Left renal cortex interstitium (tissue), 4 donors: ENCODE data around the gene TMEM218. TPM values are rescaled to one million over a fixed set of nuclear protein-coding genes. Genes with fewer than 3 reads are reported as not detected.
"Not testable (repeated sequence)": the region's sequence is repeated elsewhere in the genome, so short reads cannot be mapped to it uniquely, and the experiment has no call there.

ENCODE experiments used
- DNase-seq, 4 donors: peaks; one replicate each; pipeline ENCODE4 v3.0.0-alpha.2; 2013; ENCODE audit warnings: low read depth in 4 of 4, low spot score in 2 of 4, missing footprints in 1 of 4
- polyA plus RNA-seq, 4 donors: library from polyadenylated mRNA; unstranded; fragments of 120-200 nt; gene quantifications; one replicate each; pipeline ENCODE4 v1.2.1, GENCODE V29; 2013; ENCODE audit not compliant: insufficient read length in 4 of 4

Gene TMEM218
- polyA plus RNA-seq, 4 donors = 46.7 to 52.5 (median 50.5) TPM

GRCh38 chr11:125091247-125091876, 20.1 kb downstream of the TMEM218 start:
- DNase-seq = peak; percentile 46 to 65 (median 60)

DNA sequence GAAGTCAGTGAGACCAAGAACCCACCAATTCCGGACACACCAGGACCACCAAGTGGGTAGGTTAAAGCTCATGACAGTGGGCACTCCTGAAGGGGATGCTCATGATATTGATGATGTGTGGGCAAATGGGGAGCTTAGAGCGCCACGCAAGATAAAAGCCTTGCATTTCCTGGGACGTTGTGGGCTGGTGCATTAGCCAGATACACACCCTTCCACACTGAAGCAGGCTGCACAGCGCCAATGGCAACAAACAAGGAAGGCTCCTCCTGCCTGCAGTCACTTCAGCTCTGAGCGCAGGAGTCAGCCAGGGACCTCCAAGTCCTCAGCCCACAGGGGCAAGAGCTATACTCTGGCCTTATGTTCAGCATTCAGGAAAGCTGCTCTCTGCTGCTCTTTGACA, 20.6 kb downstream of the TMEM218 start:
- no peak for DNase-seq

- not testable (repeated sequence) for DNase-seq
These were observed 21.3 kb downstream of the TMEM218 start for GRCh38 chr11:125090151-125090550.

DNA sequence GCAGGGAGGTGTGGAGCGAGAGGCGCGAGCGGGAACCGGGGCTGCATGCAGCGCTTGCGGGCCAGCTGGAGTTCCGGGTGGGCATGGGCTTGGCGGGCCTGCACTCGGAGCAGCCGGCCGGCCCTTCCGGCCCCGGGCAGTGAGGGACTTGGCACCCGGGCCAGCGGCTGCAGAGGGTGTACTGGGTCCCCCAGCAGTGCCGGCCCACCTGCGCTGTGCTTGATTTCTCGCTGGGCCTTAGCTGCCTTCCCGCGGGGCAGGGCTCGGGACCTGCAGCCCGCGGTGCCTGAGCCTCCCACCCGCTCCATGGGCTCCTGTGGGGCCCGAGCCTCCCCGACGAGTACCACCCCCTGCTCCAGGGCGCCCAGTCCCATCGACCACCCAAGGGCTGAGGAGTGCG, 21.9 kb downstream of the TMEM218 start:
- DNase-seq = not testable (repeated sequence)

DNA sequence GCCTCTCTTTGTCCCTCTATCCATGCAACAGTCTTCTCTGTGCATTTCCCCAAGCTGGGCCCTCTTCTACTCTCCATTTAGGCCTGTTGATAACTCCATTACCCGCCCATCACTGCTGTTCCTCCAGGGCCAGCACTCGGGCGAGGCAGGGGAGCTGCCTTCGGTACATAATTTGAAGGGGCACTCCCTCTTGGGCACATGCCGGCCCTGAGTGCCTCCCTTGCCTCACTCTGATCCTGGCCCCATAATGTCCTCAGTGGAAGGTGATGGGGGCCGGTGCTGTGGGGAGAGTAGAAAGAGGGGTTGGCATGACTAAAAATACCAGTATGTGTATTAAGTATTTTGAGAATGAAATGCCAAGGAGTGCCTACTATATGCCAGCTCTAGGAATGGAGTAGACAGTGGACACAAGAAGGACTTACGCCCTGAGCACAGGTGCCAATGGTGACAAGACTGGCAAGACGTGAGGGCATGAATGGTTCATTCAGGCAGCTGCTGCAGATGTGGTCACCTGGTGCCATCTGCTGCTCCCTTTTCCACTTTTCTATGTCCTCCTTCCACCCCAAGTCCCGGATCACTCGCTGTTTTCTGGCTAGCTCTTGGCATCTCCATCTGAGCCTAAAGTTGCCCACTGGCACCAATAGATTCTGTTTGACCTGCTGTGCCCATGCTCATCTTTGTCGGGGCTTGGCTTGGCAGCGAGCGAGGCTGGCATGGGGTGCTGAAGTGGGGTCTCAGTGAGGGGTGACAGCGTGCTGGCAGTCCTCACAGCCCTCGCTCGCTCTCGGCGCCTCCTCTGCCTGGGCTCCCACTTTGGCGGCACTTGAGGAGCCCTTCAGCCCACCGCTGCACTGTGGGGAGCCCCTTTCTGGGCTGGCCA, 22.6 kb downstream of the TMEM218 start:
- no peak for DNase-seq

DNA sequence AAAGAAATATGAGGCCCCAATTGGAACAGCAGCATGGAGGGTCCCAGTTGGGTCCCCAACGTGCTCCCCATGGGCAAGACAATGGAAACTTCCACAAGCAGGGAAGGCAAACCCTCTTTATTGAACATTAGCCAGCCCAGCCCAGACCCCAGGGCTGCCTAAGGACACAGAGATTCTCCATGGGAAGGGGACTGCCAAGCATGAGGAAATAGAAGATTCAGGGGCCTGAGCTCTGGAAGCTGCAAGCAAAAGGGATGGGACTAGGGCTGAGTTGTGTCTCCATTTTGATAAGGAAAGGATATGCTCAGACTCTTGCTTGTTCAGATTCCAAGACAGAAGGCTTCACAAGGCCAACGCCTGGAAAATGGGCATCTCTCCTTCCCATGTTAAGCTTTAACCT, 23.3 kb downstream of the TMEM218 start:
- no peak for DNase-seq

GRCh38 chr11:125086633-125087296, 24.7 kb downstream of the TMEM218 start:
- no peak for DNase-seq

DNA sequence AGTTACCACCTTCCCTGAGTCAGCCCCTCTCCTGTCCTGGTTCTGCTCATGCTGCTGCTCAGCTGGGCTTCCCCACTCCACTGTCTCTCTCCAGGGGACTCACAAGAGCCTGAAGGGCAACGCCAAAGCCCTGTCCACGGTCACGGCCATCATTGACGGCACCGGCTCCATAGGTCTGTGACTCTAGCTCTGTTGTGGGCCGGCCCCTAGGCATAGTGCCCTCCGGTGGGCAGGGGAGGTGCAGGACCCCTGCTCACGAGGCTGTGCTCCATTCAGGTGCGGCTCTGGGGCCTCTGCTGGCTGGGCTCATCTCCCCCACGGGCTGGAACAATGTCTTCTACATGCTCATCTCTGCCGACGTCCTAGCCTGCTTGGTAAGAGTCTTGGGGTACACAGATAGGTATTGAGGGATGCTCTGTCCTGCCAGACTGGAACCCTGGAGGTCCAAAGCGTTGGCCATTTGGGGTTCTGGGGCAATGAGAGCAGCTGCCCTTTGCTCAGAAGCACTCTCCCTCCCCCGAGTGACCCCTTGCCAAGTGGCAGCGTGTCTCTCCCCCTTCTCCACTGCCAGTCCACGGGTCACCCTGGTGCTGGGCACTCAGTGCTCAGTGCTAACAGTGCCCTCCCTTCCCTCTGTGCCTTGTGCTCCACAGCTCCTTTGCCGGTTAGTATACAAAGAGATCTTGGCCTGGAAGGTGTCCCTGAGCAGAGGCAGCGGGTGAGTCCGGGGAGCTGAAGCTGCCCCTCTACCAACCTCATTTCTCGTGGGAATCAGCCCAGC, 25.9 kb downstream of the TMEM218 start:
- no peak for DNase-seq

- no peak for DNase-seq
These were observed 26.6 kb downstream of the TMEM218 start for GRCh38 chr11:125084761-125085231.

GRCh38 chr11:125084057-125084416, 27.4 kb downstream of the TMEM218 start:
- no peak for DNase-seq

DNA sequence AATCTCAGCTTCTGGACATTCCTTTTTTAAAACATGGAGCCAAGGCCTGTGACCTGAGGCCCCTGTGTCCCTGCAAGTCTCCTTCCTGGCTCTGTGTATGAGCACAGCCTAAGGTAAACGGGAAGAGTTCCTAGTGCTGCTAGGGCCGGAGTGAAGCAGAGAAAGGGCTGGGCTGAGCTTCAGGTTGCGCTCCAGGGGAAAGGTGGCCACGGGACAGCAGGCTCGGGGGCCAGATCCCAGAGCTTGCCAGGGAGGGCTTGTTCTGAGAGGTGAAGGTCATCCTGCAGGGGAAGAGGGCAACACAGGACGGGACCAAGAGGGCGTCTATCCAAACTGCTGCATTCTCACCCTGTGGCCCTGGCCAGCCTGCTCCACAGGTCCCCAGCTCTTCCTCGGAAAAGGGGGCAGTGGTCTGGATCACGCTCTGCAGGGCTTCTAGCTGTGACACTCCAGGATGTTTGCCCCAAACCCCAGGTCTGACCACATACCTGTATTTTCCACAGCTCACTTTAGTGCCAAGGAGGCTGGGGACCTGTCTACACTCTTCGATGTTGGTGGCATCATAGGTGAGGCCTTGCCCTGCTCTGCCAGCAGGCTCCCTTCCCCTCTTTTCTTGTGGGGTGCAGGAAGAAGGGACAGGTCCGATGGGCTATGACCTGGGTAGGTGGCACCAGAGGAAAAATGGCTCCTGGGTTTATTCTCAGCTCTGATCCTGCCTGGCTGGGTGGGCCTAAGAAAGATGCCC, 27.9 kb downstream of the TMEM218 start:
- no peak for DNase-seq

DNA sequence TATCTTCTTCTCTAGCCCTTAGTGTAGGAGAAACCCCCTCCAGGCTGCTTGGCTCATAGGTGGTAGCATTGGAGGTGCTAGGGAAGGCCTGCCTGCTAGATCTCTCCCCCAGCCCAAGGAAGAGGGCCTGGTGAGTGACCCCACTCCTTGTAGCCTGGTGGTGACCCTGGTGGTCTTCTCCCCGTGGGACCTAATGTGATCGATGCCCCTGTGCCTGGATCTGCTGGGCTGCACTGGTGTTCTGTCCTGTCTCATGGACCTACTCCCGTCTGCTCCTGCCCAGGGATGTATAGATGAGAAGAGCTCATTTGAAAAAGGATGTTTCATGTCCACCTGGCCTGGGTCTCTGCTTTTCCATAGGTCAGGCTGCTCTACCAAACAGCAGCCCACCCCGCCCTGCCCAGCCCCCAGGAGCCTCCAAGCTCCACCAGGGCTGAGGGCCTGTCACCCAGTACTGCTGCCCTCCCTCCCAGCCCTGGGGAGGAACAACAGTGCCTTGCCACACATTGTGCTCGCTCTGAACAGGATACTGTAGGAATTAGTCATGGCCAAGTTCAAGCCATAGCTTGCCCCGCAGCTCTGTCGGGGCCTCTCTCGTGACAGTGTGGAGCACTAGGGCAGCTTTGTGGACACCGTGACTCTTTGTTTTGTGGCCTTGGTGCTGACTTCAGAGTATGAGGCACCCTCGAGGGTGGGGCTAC, 28.7 kb downstream of the TMEM218 start:
- DNase-seq = no peak

DNA sequence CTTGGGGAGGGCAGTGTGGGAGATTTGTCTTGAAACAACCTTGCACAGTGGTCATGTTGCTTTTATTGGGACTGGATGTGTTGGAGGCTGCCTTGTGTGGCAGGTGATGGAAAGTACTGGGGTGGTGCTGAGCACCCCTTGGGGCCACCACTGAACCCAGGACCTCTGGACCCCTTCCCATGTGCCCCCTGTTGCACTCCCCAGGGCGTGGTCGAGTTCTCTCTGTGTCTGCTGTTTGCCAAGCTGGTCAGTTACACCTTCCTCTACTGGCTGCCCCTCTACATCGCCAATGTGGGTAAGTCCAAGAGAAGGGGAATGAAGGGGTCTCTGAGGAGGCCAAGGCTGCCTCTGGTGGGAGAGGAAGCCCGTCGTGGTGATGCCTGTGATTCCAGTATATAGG, 29.4 kb downstream of the TMEM218 start:
- no peak for DNase-seq

- no peak for DNase-seq
These were observed 30.2 kb downstream of the TMEM218 start for GRCh38 chr11:125081098-125081798.

DNA sequence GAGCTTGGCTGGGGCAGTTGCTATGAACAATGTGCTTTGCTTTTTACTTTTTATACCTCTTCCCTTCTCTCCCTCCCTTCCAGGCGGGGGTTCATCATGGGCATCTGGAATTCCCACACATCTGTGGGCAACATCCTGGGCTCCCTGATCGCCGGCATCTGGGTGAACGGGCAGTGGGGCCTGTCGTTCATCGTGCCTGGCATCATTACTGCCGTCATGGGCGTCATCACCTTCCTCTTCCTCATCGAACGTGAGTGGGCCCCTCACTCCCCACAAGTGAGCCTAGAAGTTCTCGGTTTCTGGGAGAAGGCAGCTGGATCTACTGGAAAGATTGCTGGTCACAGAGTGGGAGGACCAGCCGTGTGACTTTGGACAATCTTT, 30.9 kb downstream of the TMEM218 start:
- DNase-seq = no peak

DNA sequence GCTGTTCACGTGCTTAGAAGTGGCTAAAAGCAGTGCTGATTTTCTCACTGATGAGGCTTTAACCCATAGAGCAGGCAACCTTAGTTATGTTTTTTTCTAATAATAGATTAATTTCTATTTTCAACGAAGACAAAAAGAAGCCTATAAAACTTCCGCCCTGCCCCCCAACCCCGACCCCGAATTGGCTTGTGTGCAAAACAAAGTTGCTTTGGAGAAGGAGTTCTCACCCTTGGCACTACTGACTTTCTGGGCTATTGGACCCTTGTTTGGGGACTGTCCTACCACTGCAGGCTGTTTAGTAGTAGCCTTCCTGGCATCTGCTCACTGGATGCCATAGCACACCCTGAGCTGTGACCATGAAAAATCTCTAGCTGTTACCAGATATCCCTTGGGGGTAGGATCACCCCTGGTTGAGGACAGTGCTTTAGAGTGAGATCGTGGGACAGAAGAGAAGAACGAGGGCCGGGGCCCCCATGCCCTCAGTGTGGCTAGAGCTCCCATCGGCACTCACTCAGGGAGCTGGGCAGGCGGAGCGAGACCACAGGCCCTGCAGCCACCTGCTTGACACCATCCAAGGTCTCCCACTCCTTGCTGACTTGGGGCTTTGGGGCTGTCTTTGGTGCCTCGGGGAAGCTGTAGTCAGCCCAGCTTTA, 31.4 kb downstream of the TMEM218 start:
- no peak for DNase-seq

DNA sequence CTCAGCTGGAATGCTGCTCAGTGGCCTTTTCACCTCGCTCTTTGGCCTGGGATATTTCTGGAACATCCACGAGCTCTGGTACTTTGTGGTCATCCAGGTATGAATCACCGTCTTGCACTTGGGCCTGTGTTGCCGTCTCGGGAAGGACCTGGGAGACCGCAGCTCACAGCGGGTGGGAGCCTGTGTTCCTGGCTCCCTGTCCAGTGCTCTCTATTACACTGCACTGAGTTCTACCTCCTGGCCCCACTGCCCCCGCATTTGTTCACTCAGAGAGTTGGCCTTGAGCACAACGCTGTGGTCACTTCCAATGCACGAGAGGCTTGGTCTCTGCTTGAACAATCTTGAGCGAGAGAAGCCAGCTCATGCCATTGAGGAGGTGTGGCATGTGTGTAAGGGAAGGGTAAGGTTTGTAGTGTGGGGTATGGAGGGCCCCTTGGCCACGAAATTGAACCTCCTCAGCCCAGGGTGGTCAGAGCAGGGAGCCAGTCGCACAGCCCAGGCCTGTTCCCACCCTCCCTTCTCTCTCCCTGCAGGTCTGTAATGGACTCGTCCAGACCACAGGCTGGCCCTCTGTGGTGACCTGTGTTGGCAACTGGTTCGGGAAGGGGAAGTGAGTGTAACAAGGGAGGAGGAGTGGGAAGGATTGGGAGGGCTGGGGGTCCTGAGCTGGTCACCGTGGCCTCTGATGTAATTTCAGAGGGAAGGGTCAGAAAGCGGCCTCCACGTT, 32.1 kb downstream of the TMEM218 start:
- no peak for DNase-seq
